HEK293 (cell line): ENCODE results near the gene COL5A1.

Experiments
- CTCF ChIA-PET: fragments of 350-600 bp; formaldehyde crosslinking; extraction: SDS; loops from one replicate; lab custom pipeline; 2021; ENCODE audit warnings: antibody characterized with exemption; lab: Yijun Ruan, JAX
- POLR2A ChIA-PET: fragments of 300-600 bp; formaldehyde crosslinking; extraction: SDS; loops from one replicate; lab custom pipeline; 2020; ENCODE audit warnings: antibody characterized with exemption, inconsistent platforms; lab: Yijun Ruan, JAX
- H3K27ac ChIP-seq: fragments of 200-500 bp; sonication (Bioruptor generic); 2 replicates; pipeline ENCODE4 v1.5.1; 2014; ENCODE audit warnings: low read depth, low read length, control low read depth, inconsistent platforms; ENCODE audit errors: extremely low read depth
- H3K36me3 ChIP-seq, 2 experiments: fragments of 200-500 bp in 1 of 2; sonication (Bioruptor generic) in 1 of 2; 1 replicate in 1 of 2; 2 replicates in 1 of 2; pipeline ENCODE4 v1.5.1; 2014 to 2017; ENCODE audit warnings: inconsistent platforms in 2 of 2, low read length in 2 of 2; ENCODE audit not compliant: control insufficient read depth in 2 of 2, insufficient read depth in 1 of 2
- H3K4me1 ChIP-seq: fragments of 200-500 bp; sonication (Bioruptor generic); 2 replicates; pipeline ENCODE4 v1.5.1; 2014; ENCODE audit warnings: mild to moderate bottlenecking, low read length, inconsistent platforms; ENCODE audit not compliant: control insufficient read depth, insufficient read depth
- H3K4me3 ChIP-seq: 2 replicates; pipeline ENCODE4 v1.5.1; 2011; ENCODE audit warnings: low read depth, mild to moderate bottlenecking, control low read depth, low read length, moderate library complexity
- H3K9me3 ChIP-seq: fragments of 200-500 bp; sonication (Bioruptor generic); 2 replicates; pipeline ENCODE4 v1.5.1; 2014; ENCODE audit warnings: low read depth, low read length, inconsistent platforms; ENCODE audit not compliant: control insufficient read depth, insufficient read depth
- GLIS2 ChIP-seq: fragments of 450-650 bp; formaldehyde crosslinking; IDR thresholded peaks from 2 replicates; pipeline ENCODE4 v1.5.1; 2016; ENCODE audit warnings: missing biosample characterization, missing genetic modification characterization
- MEIS1 ChIP-seq: sonication (generic); formaldehyde crosslinking; IDR thresholded peaks from 2 replicates; pipeline ENCODE4 v1.8.1; 2022; ENCODE audit warnings: missing genetic modification reagents, mild to moderate bottlenecking, borderline replicate concordance
- REPIN1 ChIP-seq: fragments of 450-650 bp; formaldehyde crosslinking; IDR thresholded peaks from 2 replicates; pipeline ENCODE4 v1.5.1; 2017; ENCODE audit warnings: missing biosample characterization, missing genetic modification characterization, low read depth
- ZEB2 ChIP-seq: fragments of 450-650 bp; formaldehyde crosslinking; IDR thresholded peaks from 2 replicates; pipeline ENCODE4 v1.5.1; 2016; ENCODE audit warnings: missing biosample characterization, missing genetic modification characterization
- ZFP37 ChIP-seq: fragments of 450-650 bp; formaldehyde crosslinking; IDR thresholded peaks from 2 replicates; pipeline ENCODE4 v1.5.1; 2016; ENCODE audit warnings: missing biosample characterization, missing genetic modification characterization
- ZNF169 ChIP-seq: fragments of 450-650 bp; formaldehyde crosslinking; IDR thresholded peaks from 2 replicates; pipeline ENCODE4 v1.5.1; 2016; ENCODE audit warnings: missing biosample characterization, missing genetic modification characterization
- ZNF174 ChIP-seq: fragments of 450-650 bp; formaldehyde crosslinking; IDR thresholded peaks from 2 replicates; pipeline ENCODE4 v1.5.0; 2017; ENCODE audit warnings: missing biosample characterization, mild to moderate bottlenecking, missing genetic modification characterization
- ZNF548 ChIP-seq: fragments of 450-650 bp; formaldehyde crosslinking; IDR thresholded peaks from 2 replicates; pipeline ENCODE4 v1.5.1; 2016; ENCODE audit warnings: missing biosample characterization, missing genetic modification characterization
- ZNF549 ChIP-seq: fragments of 450-650 bp; IDR thresholded peaks from 2 replicates; pipeline ENCODE4 v1.5.1; 2018; ENCODE audit warnings: missing biosample characterization, missing genetic modification characterization, mild to moderate bottlenecking, inconsistent platforms, moderate library complexity
- ZNF600 ChIP-seq: fragments of 450-650 bp; formaldehyde crosslinking; IDR thresholded peaks from 2 replicates; pipeline ENCODE4 v1.5.1; 2016; ENCODE audit warnings: missing biosample characterization, missing genetic modification characterization
- ZNF785 ChIP-seq: fragments of 450-650 bp; formaldehyde crosslinking; IDR thresholded peaks from 2 replicates; pipeline ENCODE4 v1.5.1; 2016; ENCODE audit warnings: missing biosample characterization, missing genetic modification characterization
- ZNF792 ChIP-seq: fragments of 450-650 bp; formaldehyde crosslinking; IDR thresholded peaks from 2 replicates; pipeline ENCODE4 v1.5.1; 2016; ENCODE audit warnings: missing biosample characterization, missing genetic modification characterization
- ZSCAN23 ChIP-seq: fragments of 450-650 bp; formaldehyde crosslinking; IDR thresholded peaks from 2 replicates; pipeline ENCODE4 v1.5.1; 2016; ENCODE audit warnings: missing biosample characterization, missing genetic modification characterization
- TF ChIP-seq, protein P1 (sequence below): fragments of 450-650 bp; formaldehyde crosslinking; IDR thresholded peaks from 2 replicates; pipeline ENCODE4 v1.5.1; 2016; ENCODE audit warnings: missing biosample characterization, missing genetic modification characterization
- TF ChIP-seq, protein P2 (sequence below): fragments of 450-650 bp; formaldehyde crosslinking; IDR thresholded peaks from 2 replicates; pipeline ENCODE4 v1.5.1; 2017; ENCODE audit warnings: missing biosample characterization, missing genetic modification characterization
- TF ChIP-seq, protein P3 (sequence below): fragments of 450-650 bp; formaldehyde crosslinking; IDR thresholded peaks from 2 replicates; pipeline ENCODE4 v1.5.1; 2017; ENCODE audit warnings: missing biosample characterization, missing genetic modification characterization
- TF ChIP-seq, protein P4 (sequence below): fragments of 450-650 bp; formaldehyde crosslinking; IDR thresholded peaks from 2 replicates; pipeline ENCODE4 v1.5.1; 2016; ENCODE audit warnings: missing biosample characterization, missing genetic modification characterization, borderline replicate concordance

Gene COL5A1

DNA sequence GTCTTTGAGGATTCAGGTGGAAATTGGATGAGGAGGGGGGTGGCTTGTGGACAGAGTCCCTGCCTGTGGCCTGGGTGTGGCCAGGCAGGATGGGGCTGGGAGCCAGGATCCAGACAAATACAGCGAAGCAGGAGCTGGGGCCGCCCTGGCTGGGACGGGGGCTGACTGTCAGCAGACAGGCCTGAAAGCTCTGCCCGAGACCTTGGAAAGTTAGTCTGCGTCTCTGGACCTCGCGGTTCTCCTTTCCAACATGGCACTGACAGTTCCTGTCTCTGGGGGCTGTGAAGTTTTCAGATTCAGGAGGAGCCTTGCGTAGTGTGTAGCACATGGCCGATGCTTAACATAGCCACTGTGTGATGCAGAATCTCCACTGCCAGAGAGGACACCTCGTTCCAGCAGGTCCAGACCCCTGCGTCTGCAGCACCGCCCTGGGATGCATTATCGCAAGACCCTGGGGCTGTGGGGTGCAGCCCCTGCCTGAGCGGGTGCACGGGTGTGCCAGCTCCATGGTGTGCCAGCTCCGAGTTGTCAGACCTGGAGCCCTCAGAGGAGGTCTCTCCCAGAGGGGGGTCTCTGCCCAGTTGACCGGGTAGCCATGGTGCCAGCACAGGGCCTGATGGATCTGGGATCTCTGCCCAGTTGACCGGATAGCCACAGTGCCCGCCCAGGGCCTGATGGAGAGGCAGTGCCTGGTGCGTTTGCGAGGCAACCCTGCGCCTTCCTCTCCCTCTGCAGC is 89.3 kb downstream of the COL5A1 start (continued):
- TF ChIP-seq, protein P1, sequence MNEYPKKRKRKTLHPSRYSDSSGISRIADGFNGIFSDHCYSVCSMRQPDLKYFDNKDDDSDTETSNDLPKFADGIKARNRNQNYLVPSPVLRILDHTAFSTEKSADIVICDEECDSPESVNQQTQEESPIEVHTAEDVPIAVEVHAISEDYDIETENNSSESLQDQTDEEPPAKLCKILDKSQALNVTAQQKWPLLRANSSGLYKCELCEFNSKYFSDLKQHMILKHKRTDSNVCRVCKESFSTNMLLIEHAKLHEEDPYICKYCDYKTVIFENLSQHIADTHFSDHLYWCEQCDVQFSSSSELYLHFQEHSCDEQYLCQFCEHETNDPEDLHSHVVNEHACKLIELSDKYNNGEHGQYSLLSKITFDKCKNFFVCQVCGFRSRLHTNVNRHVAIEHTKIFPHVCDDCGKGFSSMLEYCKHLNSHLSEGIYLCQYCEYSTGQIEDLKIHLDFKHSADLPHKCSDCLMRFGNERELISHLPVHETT (tag by site-specific recombination) = no peak
- TF ChIP-seq, protein P2, sequence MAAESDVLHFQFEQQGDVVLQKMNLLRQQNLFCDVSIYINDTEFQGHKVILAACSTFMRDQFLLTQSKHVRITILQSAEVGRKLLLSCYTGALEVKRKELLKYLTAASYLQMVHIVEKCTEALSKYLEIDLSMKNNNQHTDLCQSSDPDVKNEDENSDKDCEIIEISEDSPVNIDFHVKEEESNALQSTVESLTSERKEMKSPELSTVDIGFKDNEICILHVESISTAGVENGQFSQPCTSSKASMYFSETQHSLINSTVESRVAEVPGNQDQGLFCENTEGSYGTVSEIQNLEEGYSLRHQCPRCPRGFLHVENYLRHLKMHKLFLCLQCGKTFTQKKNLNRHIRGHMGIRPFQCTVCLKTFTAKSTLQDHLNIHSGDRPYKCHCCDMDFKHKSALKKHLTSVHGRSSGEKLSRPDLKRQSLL (tag by site-specific recombination) = no peak
- no peak for TF ChIP-seq ZSCAN23 (tag by site-specific recombination)

DNA sequence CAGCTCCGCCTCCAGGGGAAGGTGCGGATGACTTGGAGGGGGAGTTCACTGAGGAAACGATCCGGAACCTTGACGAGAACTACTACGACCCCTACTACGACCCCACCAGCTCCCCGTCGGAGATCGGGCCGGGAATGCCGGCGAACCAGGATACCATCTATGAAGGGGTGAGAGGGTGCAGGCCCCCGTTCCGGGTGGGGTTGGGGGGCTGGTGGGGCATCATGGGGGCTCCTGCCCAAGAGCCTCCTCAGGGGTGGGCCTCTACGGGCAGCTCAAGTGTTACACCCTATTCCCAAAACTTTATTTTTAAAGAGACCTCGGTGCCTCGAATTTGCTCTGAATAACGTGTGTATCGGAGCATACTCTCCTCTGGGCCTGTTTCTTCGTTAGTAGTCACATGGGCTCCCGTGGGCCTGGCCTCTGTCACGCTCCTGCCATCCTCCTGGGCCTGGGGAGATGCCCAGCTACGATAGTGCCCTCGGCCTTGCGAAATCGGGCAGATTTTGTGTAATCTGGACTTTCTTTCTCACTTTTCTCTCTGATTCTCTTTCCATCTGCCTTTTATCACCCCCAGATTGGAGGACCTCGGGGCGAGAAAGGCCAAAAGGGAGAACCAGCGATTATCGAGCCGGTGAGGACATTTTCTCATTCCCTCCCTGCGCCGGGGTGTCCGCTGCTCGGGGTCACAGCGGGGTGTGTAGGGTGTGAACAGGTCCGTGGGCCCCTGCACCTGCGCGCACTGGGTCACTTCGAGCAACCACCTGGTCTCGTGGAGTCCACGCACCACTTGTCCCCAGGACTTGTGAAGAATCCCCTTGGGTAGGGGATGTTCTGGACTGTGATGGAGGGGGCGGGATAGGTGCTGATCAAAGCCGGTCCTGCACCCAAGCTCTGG is 90.1 kb downstream of the COL5A1 start:
- Histone ChIP-seq H3K4me3 (no peak overlapping the region), H3K27ac (no peak overlapping the region), H3K36me3 (no peaks in the 10 kb centered on the region), H3K9me3 (no peaks in the 10 kb centered on the region), H3K4me1 (0 out of 2 replicates have a peak, but pooled peaks cover 2% of the 10 kb centered on the region)
- TF ChIP-seq GLIS2 (tag by site-specific recombination) (no peak), ZNF600 (tag by site-specific recombination) (0 out of 2 replicates have a peak, but pooled peaks have one; percentile 23)
- ChIA-PET POLR2A (no interaction called here), CTCF (interaction anchor here (0.6 to 10.2 kb wide), 8 partner anchors 8 to 563 kb away, joined by 3 to 64 read pairs (median 3); no protein-coding TSS in a partner anchor)

DNA sequence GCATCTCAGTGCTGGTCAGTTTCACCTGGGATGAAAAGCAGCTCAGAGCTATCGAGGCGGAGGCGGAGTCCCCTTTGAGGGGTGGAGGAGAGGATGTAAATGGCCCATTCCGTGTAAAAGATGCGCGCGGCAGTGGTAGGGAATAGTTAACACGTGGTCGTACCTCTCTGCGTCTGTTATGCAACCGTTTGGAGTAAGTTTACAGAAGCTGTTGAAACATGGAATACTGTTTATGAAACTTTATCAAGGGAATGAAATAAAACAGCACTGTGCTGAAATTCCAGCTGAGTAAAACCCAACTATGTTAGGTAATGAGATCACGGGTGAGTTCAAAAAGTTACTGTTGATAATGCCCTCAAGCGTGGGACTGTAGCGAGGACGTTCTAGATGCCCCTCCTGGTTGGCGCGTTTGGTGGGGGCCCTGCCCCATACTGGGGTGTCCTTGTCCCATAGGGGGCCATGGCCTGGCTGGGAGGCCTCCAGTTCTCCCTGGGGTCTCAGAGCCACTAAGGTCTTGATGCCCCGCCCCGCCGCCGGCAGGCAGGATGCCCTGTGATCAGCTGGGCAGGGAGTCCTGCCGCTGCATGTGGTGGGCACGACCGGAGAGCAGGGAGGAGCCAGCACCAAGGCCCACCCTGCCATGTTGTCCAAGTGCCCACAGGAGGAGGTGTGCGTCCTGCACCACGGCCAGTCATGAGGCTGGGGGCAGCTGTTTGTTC is 90.9 kb downstream of the COL5A1 start:
- no peak overlapping the region for H3K27ac ChIP-seq
- H3K4me1 ChIP-seq = 0 out of 2 replicates have a peak, but pooled peaks cover 2% of the 10 kb centered on the region
- CTCF ChIA-PET = interaction anchor here (0.5 to 10.2 kb wide), 7 partner anchors 9 to 563 kb away, joined by 3 to 64 read pairs (median 3); no protein-coding TSS in a partner anchor
- no peak overlapping the region for H3K4me3 ChIP-seq
- H3K9me3 ChIP-seq = no peaks in the 10 kb centered on the region
- POLR2A ChIA-PET = no interaction called here
- TF ChIP-seq MEIS1 (CRISPR knock-in tag) (no peak), ZNF785 (tag by site-specific recombination) (no peak), ZNF600 (tag by site-specific recombination) (0 out of 2 replicates have a peak, but pooled peaks have one; percentile 2), ZNF548 (tag by site-specific recombination) (no peak)
- H3K36me3 ChIP-seq = no peaks in the 10 kb centered on the region

DNA sequence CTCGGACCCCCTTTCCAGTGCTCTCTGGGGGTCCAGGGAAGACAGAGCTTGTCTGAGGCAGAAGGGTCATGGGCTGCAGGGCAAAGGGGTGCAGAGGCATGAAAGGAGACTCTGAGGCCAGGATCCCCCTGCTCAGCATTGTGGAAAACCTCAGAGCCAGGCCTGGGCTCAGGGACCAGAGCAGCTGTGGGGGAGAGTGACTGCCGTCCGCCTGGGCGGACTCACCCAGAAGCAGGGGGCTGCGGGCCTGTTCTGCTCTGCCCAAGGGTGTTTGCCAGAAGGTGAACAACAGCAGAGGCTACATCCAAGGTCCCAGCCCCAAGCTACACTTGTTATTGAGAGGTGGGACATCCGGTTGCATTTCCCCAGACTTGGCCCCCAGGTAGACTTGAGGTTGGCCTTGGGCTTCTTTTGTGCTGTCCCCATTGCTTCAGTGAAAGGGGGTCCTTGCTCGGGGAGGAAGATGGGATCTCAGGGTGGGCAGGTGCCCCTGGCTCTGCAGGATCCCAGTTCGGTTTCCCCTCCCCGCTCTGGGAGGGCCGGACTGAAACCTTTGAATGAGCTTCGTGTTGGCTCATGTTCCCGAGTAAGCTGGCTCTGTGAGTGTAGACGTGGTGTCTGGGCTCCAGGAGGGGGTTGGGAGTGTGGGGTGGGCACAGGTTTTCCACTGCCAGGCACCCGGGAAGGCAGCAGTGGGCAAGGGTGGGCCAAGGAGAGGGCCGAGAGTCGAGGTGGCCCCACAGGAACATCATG is 92.1 kb downstream of the COL5A1 start:
- Histone ChIP-seq H3K9me3 (no peaks in the 10 kb centered on the region), H3K4me1 (0 out of 2 replicates have a peak, but pooled peaks cover 2% of the 10 kb centered on the region), H3K4me3 (no peak overlapping the region), H3K27ac (no peak overlapping the region), H3K36me3 (no peaks in the 10 kb centered on the region)
- ChIA-PET CTCF (interaction anchor here (0.5 to 10.2 kb wide), 7 partner anchors 10 to 286 kb away, joined by 3 to 64 read pairs (median 5); no protein-coding TSS in a partner anchor), POLR2A (interaction anchor here (3.3 kb wide), 1 partner anchor 26 kb away, joined by 17 read pairs; no protein-coding TSS in a partner anchor)
- no peak for TF ChIP-seq ZNF169 (tag by site-specific recombination)
- TF ChIP-seq ZNF549 (tag by site-specific recombination) = no peak
- TF ChIP-seq, protein P3, sequence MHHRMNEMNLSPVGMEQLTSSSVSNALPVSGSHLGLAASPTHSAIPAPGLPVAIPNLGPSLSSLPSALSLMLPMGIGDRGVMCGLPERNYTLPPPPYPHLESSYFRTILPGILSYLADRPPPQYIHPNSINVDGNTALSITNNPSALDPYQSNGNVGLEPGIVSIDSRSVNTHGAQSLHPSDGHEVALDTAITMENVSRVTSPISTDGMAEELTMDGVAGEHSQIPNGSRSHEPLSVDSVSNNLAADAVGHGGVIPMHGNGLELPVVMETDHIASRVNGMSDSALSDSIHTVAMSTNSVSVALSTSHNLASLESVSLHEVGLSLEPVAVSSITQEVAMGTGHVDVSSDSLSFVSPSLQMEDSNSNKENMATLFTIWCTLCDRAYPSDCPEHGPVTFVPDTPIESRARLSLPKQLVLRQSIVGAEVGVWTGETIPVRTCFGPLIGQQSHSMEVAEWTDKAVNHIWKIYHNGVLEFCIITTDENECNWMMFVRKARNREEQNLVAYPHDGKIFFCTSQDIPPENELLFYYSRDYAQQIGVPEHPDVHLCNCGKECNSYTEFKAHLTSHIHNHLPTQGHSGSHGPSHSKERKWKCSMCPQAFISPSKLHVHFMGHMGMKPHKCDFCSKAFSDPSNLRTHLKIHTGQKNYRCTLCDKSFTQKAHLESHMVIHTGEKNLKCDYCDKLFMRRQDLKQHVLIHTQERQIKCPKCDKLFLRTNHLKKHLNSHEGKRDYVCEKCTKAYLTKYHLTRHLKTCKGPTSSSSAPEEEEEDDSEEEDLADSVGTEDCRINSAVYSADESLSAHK (tag by site-specific recombination) = no peak
- no peak for TF ChIP-seq REPIN1 (tag by site-specific recombination)
- TF ChIP-seq ZFP37 (tag by site-specific recombination) = no peak
- no peak for TF ChIP-seq ZNF174 (tag by site-specific recombination)
- TF ChIP-seq, protein P4, sequence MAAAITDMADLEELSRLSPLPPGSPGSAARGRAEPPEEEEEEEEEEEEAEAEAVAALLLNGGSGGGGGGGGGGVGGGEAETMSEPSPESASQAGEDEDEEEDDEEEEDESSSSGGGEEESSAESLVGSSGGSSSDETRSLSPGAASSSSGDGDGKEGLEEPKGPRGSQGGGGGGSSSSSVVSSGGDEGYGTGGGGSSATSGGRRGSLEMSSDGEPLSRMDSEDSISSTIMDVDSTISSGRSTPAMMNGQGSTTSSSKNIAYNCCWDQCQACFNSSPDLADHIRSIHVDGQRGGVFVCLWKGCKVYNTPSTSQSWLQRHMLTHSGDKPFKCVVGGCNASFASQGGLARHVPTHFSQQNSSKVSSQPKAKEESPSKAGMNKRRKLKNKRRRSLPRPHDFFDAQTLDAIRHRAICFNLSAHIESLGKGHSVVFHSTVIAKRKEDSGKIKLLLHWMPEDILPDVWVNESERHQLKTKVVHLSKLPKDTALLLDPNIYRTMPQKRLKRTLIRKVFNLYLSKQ = no peak
- no peak for TF ChIP-seq ZNF792
- no peak for TF ChIP-seq ZEB2 (tag by site-specific recombination)
